GM12891 (cell line): Measurements from ENCODE around the gene SRGAP1.
"Not testable (repeated sequence)": the region's sequence is repeated elsewhere in the genome, so short reads cannot be mapped to it uniquely, and the experiment has no call there.

Source experiments
- DNase-seq: peaks from one replicate; pipeline ENCODE4 v3.0.0; 2011; ENCODE audit warnings: low spot score; ENCODE audit not compliant: insufficient read length
- FAIRE-seq: peaks from 2 replicates; lab custom pipeline; 2011; peaks lifted over from hg19 to GRCh38; lab: Jason Lieb, UNC
- PAX5 ChIP-seq: IDR thresholded peaks from 2 replicates; pipeline ENCODE4 v1.6.1; 2011; ENCODE audit warnings: low read length, moderate library complexity, mild to moderate bottlenecking; ENCODE audit not compliant: insufficient read depth, severe bottlenecking
- POLR2A ChIP-seq: IDR thresholded peaks from 2 replicates; pipeline ENCODE4 v1.6.1; 2011; ENCODE audit warnings: low read depth, low read length, control low read depth
- POLR2AphosphoS5 ChIP-seq: IDR thresholded peaks from 2 replicates; pipeline ENCODE4 v1.6.1; 2011; ENCODE audit warnings: low read depth, low read length, control low read depth
- POU2F2 ChIP-seq: IDR thresholded peaks from 2 replicates; pipeline ENCODE4 v1.6.1; 2011; ENCODE audit warnings: low read depth, mild to moderate bottlenecking, control low read depth, low read length, moderate library complexity
- SPI1 ChIP-seq: IDR thresholded peaks from 2 replicates; pipeline ENCODE4 v1.6.1; 2011; ENCODE audit warnings: low read depth, low read length, control low read depth
- TAF1 ChIP-seq: IDR thresholded peaks from 2 replicates; pipeline ENCODE4 v1.6.1; 2011; ENCODE audit warnings: low read depth, low read length, control low read depth

Gene SRGAP1

DNA sequence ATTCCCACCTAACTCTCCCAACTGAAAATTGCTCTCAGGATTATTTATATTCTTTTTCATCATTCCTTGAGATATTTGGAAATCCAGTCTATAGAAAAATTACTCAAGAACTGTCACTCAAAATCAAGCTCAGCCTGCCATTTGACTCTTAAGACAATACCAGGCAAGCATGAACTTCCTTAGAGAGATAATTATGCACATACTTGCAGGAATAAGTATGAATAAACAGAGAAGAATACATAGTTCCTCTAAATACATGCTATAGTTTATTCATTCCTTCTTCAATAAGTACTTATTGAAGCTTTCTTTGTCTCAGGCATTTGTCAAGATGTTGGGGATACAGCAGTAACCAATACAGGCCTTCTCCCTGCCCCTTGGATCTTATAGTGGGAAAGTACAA lies 154.1 kb downstream of the SRGAP1 start:
- no peak for FAIRE-seq
- DNase-seq, result no peak
- TF ChIP-seq SPI1 (no peak), PAX5 (no peak), POLR2A (no peak)

DNA sequence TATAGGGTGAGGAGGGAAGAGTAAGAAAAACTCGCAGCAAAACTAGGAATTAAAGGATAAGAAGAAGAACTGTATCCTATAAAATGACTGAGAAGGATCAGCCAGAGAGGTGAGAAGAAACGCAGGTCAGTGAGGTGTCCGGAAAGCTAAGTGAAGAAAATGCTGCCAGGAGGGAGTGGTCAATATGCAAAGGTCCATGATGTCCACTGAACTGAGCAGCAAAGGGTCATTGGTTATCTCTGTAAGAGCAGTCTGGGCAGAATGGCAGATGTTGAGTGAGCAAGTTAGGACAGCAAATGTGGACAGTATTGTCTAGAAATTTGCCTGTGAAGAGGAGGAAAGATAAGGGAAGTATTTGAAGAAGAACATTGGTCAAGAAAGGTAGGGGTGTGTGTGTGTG lies 155.4 kb downstream of the SRGAP1 start:
- TF ChIP-seq TAF1, result no peak
- TF ChIP-seq PAX5, result no peak
- TF ChIP-seq POU2F2, result no peak
- TF ChIP-seq POLR2A, result no peak
- TF ChIP-seq SPI1, result no peak
- no peak for TF ChIP-seq POLR2AphosphoS5
- FAIRE-seq, result no peak
- DNase-seq, result no peak

DNA sequence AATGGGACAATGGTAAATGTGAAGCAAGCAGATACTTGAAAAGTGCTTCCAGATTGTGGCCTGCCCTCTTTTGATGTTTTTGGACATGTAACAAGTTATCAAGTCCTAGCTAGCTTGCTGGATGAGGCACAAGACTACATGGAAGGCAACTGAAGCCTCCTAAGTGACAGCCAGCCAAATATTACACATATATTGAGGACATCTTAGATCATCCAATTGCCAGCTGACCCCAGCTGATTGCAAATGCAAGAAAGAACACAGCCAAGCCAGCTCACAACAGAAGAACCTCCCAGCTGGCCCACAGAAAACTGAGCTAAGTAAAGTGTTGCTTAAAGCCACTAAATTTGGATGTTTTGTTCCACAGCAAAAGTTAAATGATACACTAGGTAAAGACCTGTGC lies 156.9 kb downstream of the SRGAP1 start:
- no peak for DNase-seq
- TF ChIP-seq TAF1 (no peak), POLR2A (no peak), POLR2AphosphoS5 (no peak), SPI1 (no peak), PAX5 (no peak), POU2F2 (no peak)
- FAIRE-seq, result no peak

DNA sequence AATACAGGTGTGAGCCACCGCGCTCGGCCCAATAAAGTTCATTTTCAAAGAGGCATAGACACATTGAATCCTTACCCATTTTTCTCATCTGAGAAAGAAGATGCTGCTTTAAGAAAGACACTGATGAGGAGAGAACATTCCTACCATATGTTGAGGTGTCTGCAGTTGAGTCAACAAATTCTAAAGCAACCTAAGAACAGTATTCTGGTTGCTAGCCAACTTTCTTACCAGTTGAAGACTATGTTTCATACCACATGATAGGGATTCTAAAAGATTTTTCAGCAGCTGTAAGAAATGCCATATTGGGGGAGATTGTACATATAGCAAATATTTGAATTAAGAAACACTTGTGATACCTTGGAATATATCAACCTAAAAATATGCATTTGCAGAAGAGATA lies 160.1 kb downstream of the SRGAP1 start:
- DNase-seq, result no peak
- no peak for TF ChIP-seq TAF1
- no peak for TF ChIP-seq SPI1
- TF ChIP-seq POLR2A, result no peak
- TF ChIP-seq POLR2AphosphoS5, result no peak
- TF ChIP-seq POU2F2, result no peak
- TF ChIP-seq PAX5, result no peak

DNA sequence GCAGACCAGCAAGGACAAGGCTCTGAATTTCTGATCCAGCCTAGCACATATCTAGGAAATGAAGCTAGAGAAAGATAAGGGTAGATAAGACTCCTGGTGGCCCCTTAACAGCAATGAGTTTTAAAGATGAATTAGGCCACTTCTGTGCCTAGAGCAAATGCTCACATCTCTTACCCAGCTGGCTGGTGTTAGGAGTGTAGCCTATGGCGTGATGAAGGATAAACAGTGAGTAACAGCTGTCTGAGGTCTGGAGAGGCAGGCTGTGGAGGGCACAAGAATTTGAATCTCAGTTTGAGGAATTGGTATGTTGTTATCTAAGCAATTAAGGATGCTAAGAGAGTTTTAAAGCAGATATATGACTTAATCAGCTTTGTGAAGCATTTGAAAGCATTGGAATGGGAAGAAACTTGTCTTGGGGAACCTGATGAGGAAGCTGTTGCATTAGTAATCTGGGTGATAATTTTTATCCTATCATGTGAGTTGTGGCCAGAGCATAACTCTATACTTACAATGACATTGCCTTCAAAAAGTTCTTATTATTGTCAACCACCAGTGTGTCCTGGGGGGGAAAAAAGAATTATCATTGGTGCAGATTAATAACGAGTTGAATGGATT lies 161.8 kb downstream of the SRGAP1 start:
- FAIRE-seq, result no peak
- no peak for DNase-seq

More for the DNA sequence above, 160.1 kb downstream of the SRGAP1 start:
- FAIRE-seq, result no peak

DNA sequence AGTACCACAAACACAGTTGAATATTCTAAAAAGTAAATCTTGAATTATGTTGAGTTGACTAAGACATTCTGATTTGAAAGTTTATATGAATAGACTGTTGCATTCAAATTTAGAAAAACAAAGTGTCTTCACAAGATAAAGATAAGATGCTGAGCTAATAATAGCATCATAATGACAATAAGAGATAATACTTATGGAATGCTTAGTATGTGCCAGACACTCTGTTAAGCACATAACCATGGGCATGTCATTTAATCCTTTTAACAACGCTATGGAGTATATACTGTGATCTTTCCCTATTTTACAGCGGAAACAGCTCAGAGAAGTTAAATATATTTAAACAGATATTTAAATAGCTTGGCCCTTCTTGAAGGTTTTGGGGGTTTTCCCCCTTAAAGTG lies 163.4 kb downstream of the SRGAP1 start:
- no peak for DNase-seq
- TF ChIP-seq TAF1 (no peak), POU2F2 (no peak), SPI1 (no peak), PAX5 (no peak), POLR2A (no peak), POLR2AphosphoS5 (no peak)
- no peak for FAIRE-seq

More for the DNA sequence above, 161.8 kb downstream of the SRGAP1 start:
- no peak for TF ChIP-seq PAX5
- no peak for TF ChIP-seq POLR2AphosphoS5
- no peak for TF ChIP-seq POLR2A
- no peak for TF ChIP-seq TAF1
- no peak for TF ChIP-seq SPI1
- no peak for TF ChIP-seq POU2F2

DNA sequence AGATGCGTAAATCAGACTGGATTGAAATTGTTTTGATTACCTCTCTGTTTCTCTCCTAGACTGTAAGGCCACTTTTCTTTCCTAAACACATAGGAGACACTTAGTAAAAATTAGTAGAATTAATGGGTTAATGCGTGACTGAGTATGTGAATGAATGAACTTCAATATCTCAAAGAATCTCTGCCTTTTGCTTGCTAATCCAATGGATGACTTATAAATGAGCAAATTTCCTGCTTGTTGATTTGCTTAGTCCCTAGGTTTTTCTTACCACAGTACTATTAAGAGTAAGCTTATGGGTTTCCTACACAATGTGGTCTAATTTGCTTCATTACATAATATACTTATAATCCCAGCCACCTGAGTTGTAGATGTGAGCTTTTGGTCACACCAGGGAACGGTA lies 164.1 kb downstream of the SRGAP1 start:
- no peak for DNase-seq
- no peak for TF ChIP-seq POLR2AphosphoS5
- TF ChIP-seq PAX5, result no peak
- no peak for TF ChIP-seq TAF1
- TF ChIP-seq POLR2A, result no peak
- no peak for FAIRE-seq

DNA sequence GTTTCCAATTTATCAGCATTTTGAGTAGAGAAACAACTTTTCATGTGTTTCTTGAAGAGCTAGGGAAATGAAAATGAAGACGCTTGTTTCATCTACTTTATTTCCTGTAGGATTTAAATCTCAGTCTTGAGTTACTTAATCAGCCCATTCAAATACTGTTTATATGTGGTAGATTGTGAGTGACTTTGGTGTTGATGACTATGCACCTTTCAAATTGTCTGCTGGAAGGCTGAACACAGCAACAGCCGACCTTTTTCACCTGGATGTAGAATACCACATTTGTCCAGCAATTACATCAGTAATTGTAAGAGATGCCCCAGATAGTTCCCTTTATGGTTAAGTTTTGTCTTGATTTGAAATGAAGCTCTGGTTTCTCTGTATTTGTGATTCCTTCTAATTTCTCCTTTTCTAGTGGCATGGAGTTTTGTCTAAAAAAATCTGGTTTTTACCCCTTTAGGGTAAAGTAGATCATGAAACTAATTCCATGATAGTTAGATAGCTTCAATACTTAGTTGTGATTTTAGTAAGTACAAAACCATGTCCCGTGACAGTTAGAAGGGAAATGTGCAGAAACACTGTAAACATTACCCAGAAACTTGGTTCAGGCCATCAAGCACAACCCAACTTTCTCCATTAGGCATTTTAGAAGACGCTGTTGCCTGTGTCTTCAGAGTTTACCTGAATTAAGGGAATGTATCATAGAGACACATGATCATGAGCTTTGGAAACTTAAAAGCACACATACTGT lies 165.0 kb downstream of the SRGAP1 start:
- no peak for TF ChIP-seq PAX5
- TF ChIP-seq TAF1, result no peak
- TF ChIP-seq POU2F2, result no peak
- no peak for TF ChIP-seq POLR2AphosphoS5
- no peak for TF ChIP-seq SPI1
- TF ChIP-seq POLR2A, result no peak
- DNase-seq (no peak), FAIRE-seq (no peak)

DNA sequence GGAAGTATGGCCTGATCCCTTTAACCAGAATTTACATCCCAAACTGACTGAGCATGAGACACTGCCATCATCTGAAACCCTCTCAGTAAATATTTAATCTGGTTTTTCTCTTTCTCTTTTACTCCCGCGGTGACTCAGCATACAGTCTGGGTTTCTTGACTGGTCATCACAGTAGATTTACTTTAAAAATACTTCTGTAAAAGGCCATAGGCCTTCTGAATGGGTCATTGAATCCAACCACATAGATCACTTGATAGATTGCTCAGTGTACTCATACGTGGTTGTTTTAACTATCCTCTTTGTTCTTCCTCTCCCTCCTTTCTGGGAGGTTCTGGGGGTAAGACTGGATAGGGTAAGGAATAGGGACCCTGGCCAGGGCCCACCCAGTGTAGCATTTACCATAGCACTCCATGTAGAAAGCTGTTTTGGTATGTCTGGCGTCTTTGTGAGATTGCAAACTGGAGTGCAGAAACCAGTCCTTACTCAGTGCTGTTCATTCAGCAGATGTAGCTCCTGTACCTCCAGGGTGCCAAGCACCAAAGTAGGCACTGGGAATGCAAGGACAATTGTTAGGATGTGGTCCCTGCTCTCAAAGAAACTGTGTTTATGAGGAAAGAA lies 165.7 kb downstream of the SRGAP1 start:
- FAIRE-seq, result no peak
- TF ChIP-seq POLR2AphosphoS5, result no peak
- TF ChIP-seq POLR2A, result no peak
- TF ChIP-seq SPI1, result no peak
- TF ChIP-seq POU2F2, result no peak
- TF ChIP-seq PAX5, result no peak
- TF ChIP-seq TAF1, result no peak

DNA sequence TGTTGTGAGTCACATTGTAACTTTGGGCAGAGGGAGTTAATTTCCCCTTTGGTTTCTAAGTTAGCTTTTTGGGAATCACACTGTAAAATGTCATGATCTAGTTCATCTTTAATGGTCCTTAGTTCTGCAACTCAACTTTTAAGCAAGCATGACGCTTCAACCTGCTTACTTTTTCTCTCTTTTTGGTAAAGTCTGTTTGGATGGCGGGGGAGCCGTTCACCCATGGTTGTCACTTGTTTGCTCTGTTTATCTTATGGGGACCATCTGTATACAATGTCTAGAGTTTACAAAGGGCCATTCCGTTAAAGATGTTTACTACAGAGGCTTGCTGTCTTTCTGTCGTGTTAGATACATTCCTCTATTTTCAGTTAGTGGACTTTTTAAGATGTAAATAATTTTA lies 172.0 kb downstream of the SRGAP1 start:
- FAIRE-seq (no peak), DNase-seq (no peak)
- TF ChIP-seq TAF1 (no peak), SPI1 (no peak), POLR2AphosphoS5 (no peak), PAX5 (no peak), POLR2A (no peak), POU2F2 (no peak)

More for the DNA sequence above, 165.7 kb downstream of the SRGAP1 start:
- DNase-seq, result no peak

DNA sequence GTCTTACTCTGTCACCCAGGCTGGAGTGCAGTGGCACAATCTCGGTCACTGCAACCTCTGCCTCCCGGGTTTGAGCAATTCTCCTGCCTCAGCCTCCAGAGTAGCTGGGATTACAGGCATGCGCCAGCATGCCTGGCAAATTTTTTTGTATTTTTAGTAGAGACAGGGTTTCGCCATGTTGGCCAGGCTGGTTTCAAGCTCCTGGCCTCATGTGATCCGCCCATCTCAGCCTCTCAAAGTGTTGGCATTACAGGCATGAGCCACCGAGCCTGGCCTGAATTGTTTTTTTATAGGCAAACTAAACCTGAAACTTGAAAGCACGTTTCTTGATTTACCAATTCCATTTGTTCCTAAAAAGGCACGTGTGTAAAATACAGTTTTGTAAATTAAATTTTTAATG lies 173.6 kb downstream of the SRGAP1 start:
- FAIRE-seq, DNase-seq: not testable (repeated sequence)
